SIG-M5 treated with dmso at 0.1 percent for 504 hours (cell line): ENCODE measurements around the gene TAS1R2.

Experiments used
- DNase-seq: peaks from one replicate; lab custom pipeline; 2025; ENCODE audit not compliant: unreplicated experiment; lab: John Stamatoyannopoulos, UW

TAS1R2 gene

DNA sequence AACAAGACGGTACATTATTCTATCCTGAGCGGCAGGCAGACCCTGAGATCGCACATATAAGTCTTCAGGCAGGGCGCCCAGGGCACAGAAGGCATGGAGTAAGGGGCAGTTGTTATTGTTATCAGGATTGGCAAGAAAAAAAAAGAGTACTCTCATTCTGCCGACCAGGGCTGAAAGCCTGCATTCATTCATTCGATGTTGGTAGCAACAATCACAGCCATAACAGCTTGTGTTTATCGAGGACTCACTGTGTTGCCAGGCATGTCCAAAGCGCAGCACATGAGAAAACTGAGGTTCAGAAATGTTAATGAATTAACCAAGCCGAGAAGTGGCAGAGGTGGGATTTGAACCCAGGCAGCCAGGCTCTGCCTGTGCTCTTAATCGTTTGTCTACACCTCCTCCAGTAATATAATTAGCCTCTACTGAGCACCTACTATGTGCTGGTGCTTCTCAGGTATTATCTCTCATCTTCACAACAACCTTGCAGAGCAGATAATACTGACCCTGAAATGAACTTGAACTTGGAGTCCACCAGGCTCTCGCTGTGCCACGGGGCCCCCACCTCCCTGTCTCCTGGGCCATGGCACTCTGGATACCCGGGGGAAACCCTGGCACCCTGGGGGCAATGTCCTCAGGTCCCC lies 56.2 kb downstream of the TAS1R2 start:
- no peak for DNase-seq

DNA sequence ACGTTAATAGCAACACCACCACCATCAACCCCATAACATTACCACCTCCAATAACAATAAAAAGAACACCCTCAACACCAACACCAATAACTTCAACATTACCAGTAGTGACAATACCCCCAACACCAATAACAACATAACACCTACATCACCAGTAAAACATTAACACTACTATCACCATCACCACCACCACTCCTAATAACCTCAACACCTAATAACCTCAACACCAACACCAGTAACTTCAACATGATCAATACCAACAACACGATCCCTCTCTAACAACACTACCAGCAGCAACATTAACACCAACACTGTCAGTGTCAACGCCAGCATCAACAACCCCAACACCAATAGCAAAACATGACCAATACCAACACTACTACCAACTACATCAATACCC lies 57.2 kb downstream of the TAS1R2 start:
- DNase-seq, result no peak

- DNase-seq, result no peak
Observed at GRCh38 chr1:18800258-18800657, 59.2 kb downstream of the TAS1R2 start.

- no peak for DNase-seq
Observed at GRCh38 chr1:18799454-18799853, 60.0 kb downstream of the TAS1R2 start.

DNA sequence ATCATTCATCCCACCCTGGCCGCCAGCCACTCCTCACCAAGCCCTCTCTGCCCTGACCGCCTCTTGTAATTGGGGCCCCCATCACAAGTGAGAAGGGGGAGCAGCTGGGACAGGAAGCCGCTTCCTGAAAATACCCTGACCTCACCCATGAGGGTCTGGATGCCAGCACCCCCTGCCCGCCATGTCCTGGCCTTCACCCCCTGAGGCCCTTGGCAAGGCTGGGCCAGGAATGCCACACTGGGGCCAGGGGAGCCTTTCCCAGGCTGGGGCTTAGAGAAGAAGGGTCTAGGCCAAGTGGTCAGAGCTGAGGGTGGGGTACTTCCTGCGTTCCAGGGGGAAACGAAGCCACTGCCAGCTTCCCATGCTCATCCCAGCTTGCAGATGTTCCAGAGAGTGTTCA lies 60.5 kb downstream of the TAS1R2 start:
- DNase-seq, result no peak

DNA sequence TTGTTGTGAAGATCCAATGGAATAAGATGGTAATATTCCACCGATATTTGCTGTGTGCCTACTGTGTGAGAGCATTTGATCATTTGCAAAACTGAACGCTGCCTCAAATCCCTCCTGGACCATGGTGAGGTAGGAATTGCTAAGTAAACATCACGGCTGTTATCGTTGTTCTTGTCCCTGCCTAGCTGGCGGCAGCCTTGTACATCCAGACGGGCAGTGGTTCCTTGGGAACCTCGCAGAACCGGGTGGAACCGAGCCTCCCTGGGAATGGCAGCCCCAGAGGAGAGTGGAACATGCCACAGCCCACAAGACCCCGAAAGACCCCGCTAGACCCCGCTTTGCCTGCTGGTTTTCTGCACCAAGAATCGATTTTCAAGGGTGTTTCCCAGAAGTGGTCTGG lies 60.9 kb downstream of the TAS1R2 start:
- no peak for DNase-seq

GRCh38 chr1:18796950-18797349 lies 62.5 kb downstream of the TAS1R2 start:
- no peak for DNase-seq

- no peak for DNase-seq
Observed at GRCh38 chr1:18795002-18795689, 64.3 kb downstream of the TAS1R2 start.

GRCh38 chr1:18794561-18794960 lies 64.9 kb downstream of the TAS1R2 start:
- no peak for DNase-seq

DNA sequence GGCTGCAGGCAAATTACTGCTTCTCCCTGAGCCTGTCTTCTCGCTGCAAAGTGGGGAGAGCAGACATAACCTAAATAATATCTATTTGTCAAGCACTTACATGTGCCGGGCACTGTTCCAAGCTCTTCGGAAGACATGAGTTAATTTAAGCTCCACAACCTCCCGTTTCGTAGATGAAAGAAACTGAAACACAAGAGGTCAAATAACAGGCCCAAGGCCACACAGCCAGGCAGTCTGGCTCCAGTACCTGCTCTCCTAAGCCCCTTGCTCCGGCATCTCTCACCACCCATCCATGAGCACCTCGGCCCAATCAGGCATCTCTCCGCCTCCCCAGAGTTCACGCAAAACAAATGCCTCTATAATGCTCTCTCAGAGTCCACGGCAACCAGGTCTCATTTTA lies 65.4 kb downstream of the TAS1R2 start:
- no peak for DNase-seq

DNA sequence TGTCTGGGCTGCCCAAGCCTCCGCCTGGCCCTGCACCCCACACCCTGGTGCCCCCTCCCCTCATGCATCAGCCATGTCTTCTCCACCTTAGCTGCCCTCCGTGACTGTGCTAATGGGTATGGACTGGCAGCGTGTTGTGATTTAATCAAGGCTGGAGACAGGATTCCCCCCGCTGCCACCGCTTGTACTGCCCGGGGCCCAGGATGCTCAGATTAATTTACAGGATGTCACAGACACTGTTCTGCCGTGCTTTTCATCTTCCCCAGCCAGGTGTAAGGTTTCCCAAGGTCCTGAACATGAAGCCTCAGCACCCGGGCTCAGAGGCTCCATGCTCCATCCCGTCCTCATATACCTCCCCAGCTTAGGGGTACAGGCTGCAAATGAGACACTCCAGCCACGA lies 66.3 kb downstream of the TAS1R2 start:
- DNase-seq, result no peak

- DNase-seq, result no peak
Observed at GRCh38 chr1:18792747-18793146, 66.7 kb downstream of the TAS1R2 start.
